Epithelial cell of proximal tubule (primary cell): ENCODE data around the gene CCNC. TPM values are rescaled to one million over a fixed set of nuclear protein-coding genes. Genes with fewer than 3 reads are reported as not detected.

ENCODE experiments used
- DNase-seq: peaks from one replicate; pipeline ENCODE4 v3.0.0-alpha.2; 2011; ENCODE audit warnings: low read depth
- H3K4me3 ChIP-seq: 2 replicates; pipeline ENCODE4 v1.5.1; 2011; ENCODE audit warnings: low read depth, mild to moderate bottlenecking, low read length
- CTCF ChIP-seq: conservative IDR thresholded peaks from 2 replicates; pipeline ENCODE4 v1.5.1; 2012; ENCODE audit warnings: low read depth, mild to moderate bottlenecking, low read length
- total RNA-seq: library from RNA; depleted of rRNA; stranded (reverse); fragments of >200 nt; gene quantifications from 2 replicates; pipeline ENCODE4 v1.2.3, GENCODE V29; 2015

CCNC gene
- 84.9 and 130 TPM in 2 replicates for total RNA-seq

- peak; percentile 80 for DNase-seq
- H3K4me3 ChIP-seq, result peak within 1 kb of the TSS; percentile 96
- TF ChIP-seq CTCF, result no peak
Observed at GRCh38 chr6:99568103-99568933, at the start of gene CCNC. Gene CCNC, minus strand, starts transcription at chr6:99568660. Its CDS starts 133 bp downstream, at chr6:99568527.

- DNase-seq, result no peak
- no peak overlapping the region for H3K4me3 ChIP-seq
- TF ChIP-seq CTCF, result no peak
Observed at GRCh38 chr6:99617131-99617530, 48.7 kb upstream of the CCNC start.

- no peak for DNase-seq
- no peak for TF ChIP-seq CTCF
- H3K4me3 ChIP-seq, result no peak overlapping the region
Observed at GRCh38 chr6:99614430-99615186, 46.1 kb upstream of the CCNC start.

GRCh38 chr6:99613705-99614429, 45.4 kb upstream of the CCNC start:
- TF ChIP-seq CTCF, result no peak
- peak overlapping the region; percentile 23 for H3K4me3 ChIP-seq
- no peak for DNase-seq

- DNase-seq, result no peak
- TF ChIP-seq CTCF, result no peak
- no peak overlapping the region for H3K4me3 ChIP-seq
Observed at GRCh38 chr6:99613409-99613704, 44.9 kb upstream of the CCNC start.

- no peak overlapping the region for H3K4me3 ChIP-seq
- DNase-seq, result no peak
- TF ChIP-seq CTCF, result no peak
Observed at GRCh38 chr6:99612551-99613408, 44.3 kb upstream of the CCNC start.
